HG03066 (cell line): ENCODE data around the gene SPX.

ENCODE experiments used
- ATAC-seq: cut with Tn5 transposase; IDR thresholded peaks from one replicate; pipeline ENCODE4 v1.9.1; 2021; ENCODE audit warnings: low read depth; ENCODE audit not compliant: unreplicated experiment

SPX gene

GRCh38 chr12:21573733-21574358, 47.8 kb downstream of the SPX start:
- ATAC-seq: no peak

- no peak for ATAC-seq
These were observed 50.3 kb downstream of the SPX start for GRCh38 chr12:21576431-21576830.

GRCh38 chr12:21577516-21577915, 51.4 kb downstream of the SPX start:
- no peak for ATAC-seq

- no peak for ATAC-seq
These were observed 54.8 kb downstream of the SPX start for GRCh38 chr12:21580748-21581516.
